Activated CD8-positive, alpha-beta memory T cell treated with anti-CD3 and anti-CD28 coated beads, Interleukin-2, amount 50 U/mL, for 1 hour (primary cell): ENCODE data around the gene SIPA1L3.
"Not testable (repeated sequence)": the region's sequence is repeated elsewhere in the genome, so short reads cannot be mapped to it uniquely, and the experiment has no call there.

Source experiments
- DNase-seq: peaks from one replicate; pipeline ENCODE4 v3.0.0-alpha.2; 2020; ENCODE audit errors: extremely low read depth

SIPA1L3 gene

DNA sequence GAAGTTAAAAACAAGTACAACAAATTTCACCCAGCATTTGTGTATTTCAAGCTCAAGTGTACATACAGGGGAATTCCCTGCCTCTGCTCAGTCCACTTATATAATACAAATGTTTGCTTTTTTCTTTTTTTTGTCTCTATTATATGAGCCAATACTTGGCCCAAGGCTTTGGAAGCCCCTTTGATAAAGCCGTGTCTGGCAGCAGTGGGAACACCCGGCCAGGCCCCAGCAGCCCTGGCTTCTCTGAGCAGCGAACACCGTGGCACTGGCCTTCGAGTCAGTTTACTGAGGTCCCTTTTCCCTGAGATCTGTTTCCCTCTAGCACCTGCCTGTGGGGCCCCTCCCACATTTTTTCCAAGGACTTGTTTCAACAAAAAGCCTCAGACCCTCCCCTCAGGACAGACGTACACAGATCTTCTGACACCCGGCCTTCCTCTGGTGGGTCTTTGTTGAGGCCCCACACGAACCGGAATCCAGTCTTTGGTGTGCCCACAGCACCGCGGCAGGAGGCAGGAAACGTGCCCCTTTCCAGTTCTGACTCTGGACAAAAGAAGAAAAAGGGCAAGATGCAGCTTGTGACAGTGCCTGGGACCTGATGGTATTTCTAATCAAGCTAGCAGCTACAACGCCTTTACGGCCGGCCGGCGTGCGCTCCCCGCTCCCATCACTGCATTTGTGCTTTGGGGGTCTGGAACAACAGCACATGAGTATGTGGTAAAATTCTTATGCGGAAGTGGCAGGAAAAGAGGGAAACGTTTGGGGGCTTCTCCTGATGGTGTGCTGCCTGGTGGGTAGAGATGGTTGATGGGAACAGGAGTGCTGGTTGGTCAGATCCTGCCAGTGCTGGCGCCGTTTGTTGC, 13.8 kb downstream of the SIPA1L3 start:
- DNase-seq: no peak

DNA sequence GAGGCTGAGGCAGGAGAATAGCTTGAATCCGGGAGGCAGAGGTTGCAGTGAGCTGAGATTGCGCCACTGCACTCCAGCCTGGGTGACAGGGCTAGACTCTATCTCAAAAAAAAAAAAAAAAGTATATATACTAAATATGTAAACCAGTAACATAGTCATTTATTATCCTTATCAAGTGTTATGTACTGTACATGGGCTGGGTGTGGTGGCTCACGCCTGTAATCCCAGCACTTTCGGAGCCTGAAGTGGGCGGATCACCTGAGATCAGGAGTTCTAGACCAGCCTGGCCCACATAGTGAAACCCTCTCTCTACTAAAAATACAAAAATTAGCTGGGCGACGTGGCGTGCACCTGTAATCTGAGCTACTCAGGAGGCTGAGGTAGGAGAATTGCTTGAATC, 17.6 kb downstream of the SIPA1L3 start:
- DNase-seq: not testable (repeated sequence)

DNA sequence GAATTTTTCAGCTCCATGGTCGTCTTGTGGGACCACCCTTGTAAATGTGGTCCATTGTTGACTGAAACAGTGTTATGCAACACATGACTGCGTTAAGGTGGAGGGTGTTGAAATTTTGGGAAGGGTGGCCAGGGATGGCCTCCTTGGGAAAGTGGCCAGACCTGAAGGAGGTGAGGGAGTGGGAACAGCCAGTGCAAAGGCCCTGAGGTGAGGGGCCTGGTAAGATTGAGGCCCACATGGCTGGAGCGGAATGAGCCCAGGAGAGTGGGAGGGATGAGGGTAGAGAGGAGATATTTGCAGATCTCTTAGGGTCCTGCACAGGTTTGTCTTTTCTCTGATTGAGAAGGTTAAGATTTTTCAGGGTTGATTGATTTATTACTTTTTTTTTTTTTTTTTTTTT, 18.2 kb downstream of the SIPA1L3 start:
- no peak for DNase-seq

DNA sequence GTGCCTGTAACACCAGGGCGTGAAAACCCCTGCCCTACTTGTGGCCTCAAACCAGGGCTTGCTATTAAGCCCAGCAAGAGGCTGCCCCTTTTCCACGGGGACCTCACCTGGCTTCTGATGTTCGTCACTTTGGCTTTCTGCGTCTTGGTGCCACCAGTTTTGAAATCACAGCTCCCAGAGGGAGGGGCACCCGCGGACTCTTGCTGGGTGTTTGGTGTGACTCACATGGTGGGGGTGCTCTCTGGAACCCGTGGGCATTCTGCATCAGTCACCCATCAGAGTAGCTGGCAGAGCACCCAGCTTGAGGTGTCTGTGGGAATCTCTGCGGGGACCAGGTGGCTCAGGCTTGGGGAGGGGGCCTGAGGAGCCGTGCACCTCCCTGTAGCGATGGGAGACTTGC, 19.2 kb downstream of the SIPA1L3 start:
- DNase-seq: no peak

DNA sequence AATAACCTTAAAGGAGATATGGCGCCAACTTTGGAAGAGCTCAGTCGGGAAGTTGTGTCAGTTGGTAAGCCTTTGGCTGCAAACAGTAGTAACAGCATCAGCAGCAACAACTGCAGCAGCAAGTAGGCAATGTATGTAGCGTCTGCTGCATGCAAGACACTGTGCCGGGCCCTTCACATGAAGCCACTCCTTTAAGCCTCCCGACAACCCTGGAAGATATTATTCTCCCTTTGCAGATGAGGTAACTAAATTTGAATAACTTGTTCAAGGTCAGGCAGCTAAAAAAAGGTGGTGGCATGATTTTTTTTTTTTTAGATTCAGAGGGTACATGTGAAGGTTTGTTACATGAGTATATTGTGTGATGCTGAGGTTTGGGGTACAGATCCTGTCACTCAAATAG, 19.7 kb downstream of the SIPA1L3 start:
- DNase-seq: no peak

DNA sequence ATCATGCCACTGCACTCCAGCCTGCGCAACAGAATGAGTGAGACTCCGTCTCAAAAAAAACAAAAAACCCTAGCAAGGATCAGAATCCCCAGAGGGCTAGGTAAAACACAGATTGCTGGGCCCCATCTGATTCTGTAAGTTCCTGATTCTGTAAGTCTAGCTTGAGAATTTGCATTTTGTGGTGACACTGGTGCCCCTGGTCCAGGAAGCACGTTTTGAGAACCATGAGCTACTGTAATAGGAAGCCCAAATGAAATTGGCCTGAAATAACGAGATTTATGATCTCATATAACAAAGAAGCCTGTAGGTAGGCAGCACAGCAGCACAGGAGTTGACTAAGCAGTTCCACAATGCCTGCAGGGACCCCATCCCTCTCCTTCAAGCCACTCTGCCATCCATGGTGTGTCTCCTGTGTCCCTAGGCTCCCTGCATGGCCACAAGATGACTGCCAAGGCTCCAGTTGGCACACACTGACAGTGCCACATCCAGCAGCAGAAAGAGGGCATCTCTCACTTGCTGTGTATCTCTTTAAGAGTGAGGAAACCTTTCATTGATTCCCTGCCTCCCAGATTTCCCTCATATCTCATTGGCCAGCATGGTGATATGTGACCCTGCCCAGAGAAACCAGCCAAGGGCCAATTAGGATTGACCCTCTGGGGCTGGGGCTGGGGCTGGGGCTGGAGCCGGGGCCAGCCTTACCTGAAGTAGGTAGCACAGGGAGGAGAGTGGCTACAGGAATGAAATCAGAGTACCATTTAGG, 21.7 kb downstream of the SIPA1L3 start:
- no peak for DNase-seq

DNA sequence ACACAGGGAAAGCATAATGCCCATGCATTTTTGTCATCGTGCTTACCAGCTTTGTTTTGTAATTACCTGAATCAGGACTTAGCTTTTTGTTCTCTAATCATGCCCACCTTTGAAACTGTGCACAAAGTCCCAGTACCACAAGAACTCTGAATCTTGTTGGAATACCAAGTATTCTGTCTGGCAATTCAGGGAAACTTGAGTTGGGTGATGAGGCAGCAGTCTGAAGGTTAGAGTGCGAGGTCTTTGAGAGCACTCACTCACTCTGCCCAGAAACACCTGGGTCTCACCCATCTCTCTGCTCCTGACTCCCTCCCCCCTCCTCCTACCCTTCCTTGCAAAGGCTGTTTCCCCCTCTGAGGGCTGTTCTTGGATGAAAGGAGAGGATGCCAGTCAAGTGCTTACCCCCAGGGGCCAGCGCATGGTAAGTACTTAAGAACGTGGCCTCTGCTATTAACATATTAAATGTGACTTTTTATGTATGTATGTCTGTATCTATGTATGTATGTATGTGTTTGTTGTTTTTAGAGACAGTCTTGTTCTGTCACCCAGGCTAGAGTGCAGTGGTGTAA, 22.4 kb downstream of the SIPA1L3 start:
- DNase-seq: no peak

DNA sequence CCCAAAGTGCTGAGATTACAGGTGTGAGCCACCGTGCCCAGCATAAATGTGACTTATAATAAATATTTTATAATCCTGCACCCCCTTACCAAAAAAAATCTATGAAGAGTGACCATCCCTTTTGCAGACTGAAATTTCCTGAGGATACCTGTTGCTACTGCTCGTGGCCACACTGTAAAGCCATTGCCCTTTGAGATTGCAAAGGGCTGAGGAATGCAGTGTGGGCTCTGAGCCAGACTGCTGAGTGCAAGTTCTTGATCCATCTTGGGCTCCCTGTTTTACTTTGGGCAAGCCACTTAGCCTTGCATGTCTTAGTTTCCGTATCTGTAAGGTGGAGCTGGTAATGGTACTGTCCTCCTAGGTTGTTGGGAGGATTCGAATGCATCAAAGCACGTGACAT, 23.4 kb downstream of the SIPA1L3 start:
- DNase-seq: no peak

DNA sequence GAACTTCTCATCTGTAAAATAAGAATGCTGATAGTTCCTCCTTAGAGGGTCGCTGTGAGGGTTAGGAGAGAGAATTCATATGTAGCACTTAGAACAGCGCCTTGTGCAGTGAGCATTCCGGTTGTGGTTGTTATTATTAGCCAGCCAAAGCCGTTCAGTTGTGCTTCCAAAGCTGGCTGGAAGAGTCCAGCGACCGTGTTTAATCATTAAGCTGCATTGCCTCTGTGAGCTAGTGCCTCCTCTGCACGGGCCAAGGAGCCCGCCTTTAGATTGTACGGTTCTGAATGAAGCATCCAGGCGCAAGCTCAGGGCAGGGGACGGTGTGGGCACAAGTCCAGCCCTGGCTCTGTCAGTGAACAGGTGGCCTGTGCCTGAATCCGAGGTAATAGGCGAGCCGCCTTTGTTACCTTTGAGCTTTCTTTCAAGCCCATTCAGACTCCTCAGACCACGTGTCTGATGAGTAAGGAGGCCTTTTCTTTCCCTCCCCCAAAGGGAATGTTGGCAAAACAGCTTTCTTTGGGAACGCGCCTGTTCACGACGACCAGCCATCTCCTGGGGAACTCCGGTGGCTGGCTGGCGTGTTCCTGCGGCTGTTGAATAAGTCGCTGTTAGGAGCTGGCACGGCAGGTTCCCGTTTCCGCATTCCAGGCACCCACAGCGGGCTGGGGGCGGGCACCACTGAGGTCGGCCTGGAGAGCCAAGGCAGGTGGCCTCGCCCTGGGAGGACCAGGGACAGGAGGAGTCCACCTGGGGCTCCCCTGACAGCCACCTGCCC, 25.1 kb downstream of the SIPA1L3 start:
- no peak for DNase-seq

DNA sequence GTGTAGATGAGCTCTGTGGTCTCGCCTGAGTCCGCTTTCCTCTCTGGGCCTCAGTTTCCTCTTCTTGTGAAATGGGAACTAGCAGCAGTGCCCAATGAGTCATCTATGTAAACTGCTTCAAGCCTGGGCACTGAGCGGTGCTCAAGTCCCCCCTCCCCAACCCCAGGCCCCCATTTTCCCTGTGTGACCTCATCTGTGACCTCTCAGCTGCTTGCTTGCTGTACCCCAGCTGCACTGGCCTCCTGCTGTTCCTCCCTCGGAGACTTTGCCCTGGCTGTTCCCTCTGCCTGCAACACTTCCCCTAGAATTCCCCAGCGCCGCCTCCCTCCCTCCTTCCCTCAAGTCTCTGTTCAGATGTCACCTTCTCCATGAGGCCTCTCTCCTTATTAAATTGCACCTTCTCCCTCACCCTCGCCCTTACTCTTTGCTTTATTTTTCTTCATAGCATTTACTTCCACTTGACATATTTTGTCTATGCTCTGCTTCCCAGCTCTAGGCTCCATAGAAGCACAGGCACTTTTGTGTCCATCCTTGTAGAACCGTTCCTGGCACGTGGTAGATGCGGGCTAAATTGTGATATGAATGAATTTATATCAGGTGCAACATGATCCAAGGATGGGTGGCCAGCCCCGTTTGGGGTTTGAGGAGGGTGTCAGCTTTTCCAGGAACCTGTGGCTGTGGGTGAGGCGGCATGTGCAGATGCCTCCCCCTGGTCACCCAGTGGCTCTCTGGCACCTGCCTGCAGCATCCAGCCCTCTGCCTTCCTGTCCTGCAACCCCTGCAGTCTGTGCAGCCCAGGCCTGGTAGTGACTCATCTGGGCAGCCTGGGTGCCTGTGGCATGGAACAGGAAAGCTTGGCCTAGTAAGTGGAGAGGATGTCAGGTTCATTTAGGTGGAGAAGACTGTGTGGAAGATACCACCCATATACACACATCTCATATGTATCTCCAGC, 26.3 kb downstream of the SIPA1L3 start:
- DNase-seq: no peak

DNA sequence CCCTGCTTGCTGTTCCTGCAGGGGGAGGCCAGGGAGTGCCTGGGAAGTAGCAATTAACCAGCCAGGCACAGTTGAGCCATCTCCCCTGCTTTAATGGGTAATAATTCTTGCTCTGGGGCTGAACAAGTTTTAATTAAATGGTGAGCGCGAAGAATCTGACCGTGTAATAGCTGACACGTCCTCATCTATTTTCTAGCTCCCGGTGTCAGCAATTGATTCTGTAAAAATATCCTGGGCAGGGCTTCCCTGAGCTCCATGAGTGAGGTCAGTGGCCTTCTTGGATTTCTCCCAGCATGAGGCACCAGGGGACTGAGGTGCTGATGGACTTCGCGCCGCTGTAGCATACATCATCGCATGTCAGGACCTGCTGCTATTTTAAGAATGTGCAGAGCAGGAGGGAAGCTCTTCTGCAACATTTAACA, 26.9 kb downstream of the SIPA1L3 start:
- no peak for DNase-seq

DNA sequence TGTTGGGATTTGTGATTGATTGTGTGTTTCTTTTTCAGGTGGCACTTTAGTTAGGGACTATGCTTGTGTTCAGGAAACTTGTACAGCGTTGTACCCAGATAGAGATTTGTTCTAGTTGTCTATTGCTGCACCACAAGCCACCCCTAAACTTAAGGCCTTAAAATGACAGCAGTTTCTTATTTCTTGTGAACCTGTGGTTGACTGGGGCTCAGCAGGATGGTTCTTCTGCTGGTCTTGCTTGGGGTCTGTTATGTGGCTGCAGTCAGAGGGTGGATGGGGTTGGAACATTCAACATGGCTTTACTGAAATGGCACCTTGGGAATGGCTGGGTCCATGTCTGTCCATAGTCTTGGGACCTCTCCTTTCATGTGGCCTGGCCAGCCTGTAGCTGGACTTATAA, 28.3 kb downstream of the SIPA1L3 start:
- DNase-seq: no peak

DNA sequence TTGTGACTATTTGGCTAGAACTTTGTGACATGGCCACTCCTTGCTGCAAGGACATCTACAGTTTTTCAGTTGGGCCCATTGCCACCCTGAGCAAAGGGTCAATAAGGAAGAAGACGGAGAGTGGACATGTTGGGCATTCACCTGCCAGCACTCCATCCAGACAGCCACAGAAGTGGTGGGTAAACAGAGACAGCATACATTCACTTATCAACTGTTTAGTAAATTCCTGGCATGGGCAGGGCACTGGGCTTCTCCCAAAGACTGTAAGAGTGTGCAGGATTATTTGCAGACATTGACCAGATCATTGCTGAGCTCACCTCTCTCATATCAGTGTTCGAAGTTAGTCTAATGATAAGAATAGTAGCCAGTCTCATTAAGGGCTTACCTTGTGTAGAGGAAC, 29.2 kb downstream of the SIPA1L3 start:
- no peak for DNase-seq

DNA sequence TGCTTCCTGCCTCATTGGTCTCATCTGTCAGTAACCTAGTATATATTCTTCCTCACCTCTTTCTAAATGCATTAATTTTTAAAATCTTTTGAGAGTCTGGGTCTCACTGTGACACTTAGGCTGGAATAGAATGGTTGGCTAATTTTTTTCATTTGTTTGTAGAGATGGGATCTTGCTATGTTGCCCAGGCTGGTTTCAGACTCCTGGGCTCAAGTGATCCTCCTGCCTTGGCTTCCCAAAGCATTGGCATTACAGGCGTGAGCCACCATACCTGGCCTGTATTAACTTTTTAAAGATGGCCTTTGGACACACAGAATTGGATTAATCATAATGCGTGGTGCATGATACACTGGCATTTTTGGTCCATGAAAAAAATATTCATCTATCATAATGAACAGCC, 29.9 kb downstream of the SIPA1L3 start:
- no peak for DNase-seq

DNA sequence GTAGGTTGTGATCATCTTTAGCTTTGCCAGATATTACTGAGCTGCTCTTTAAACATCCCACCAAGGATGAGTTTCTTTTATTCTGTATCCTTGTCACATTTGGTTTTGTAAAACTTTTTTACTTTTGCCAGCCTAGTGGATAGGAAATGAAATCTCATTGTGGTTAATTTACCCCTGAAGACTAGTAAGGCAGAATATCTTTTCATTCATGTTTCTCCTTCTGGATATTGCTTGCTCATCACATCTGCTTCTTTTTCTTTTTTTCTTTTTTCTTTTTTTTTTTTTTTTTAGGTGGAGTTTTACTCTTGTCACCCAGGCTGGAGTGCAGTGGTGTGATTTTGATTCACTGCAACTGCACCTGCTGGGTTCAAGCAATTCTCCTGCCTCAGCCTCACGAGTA, 31.3 kb downstream of the SIPA1L3 start:
- no peak for DNase-seq

DNA sequence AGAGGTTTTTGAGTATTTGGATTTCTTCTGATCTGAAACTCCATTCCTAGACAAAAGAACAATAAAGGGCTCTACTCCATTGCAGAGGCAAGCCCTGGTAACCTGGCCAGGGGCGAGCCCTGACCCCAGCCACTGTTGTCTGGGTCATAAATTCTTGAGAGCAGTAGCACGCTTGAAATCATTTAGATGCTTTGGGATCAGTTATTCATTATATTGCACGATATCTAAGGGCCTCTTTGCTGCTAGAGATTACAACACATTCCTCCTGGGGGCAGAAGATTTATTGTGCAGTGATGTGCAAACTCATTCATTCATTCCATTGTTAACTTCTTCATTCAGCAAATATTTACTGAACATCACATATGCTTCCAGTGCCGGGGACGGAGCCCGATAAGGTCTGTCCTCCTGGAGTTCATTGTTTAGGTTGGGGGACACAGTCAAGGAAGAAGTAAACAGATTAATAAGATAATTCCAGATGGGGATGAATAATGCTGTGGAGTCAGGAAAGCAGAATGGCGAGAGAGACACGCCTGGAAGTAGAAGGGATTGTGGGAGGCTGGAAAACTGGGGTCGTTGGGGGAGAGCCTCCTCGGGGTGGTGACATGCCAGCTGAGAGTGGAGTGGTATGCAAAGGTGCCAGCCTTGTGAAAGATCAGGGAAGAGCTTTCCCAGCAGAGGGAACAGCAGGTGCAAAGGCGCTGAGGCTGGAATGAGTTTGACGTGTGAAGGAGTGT, 34.9 kb downstream of the SIPA1L3 start:
- no peak for DNase-seq

DNA sequence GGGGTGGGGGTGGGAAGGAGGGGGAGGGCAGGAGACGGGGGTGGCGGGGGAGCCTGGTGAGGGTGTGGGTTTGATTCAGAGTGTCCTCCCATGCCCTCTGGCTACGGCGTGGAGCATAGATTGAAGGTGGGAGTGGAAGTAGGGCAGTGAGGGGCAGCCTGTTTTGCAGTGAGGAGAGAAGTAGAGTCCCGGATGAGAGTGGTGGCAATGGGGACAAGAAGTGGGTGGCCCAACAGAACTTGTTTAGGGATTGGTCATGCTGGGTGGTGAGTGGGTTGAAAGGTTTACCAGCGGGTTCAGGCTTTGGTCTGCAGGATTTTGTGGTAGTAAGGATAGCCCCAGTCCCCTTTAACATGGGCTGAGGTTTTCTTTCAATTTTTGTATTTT, 35.5 kb downstream of the SIPA1L3 start:
- DNase-seq: no peak

DNA sequence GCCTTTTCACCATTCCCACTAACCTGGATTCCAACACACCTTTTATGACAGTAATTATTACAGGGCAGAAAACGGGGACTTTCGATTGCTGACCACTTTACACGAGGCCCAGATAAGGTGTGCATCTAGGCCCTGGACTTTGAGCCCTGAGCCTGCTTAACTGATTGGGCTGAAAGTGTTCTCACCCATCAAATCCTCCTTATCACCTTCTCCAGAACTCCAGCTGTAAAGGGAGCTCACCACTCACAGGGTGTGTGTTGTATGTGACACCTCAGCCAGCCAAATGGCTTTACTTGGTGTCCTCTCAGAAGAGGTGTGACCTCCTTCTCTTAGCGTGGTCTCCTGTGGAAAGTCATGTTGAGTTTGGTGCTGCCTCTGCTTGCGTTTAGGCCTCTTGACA, 36.5 kb downstream of the SIPA1L3 start:
- no peak for DNase-seq

DNA sequence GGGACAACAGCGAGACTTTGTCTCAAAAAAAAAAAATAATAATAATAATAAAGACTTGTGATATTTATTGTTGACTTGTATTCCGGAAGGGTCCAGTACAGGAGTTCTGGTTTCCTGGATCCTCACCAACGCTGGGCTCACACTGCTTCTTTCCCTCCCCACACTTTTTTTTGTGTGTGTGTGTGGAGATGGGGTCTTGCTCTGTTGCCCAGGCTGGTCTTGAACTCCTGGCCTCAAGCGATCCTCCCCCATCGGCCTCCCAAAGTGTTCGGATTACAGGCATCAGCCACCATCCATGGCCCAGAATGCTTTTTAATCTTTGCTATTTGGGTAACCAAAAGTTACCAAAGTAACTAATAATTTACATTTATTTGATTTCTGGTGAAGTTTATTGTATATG, 39.1 kb downstream of the SIPA1L3 start:
- no peak for DNase-seq

DNA sequence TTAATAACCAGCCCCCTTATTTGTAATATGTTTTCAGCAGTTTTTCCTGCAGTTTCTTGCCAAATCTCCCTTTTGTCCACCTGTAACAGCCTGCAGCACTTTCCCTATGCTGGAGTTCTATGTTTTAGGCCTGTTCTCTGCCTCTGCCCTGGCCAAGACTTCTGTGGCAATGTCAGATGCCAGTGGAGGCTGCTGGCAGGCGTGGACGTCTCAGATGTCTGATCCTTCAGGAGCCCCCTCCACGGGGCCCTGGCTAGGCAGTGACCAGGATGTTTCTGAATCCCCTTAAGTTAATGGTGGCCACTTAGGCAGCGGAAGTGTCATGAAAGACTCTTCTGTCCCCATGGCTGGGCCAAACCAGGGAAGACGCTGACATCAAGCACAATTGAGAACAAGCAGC, 40.8 kb downstream of the SIPA1L3 start:
- DNase-seq: no peak
